Heart right ventricle (tissue), 16 donors: ENCODE measurements around the gene PHLDB2. TPM values are rescaled to one million over a fixed set of nuclear protein-coding genes. Genes with fewer than 3 reads are reported as not detected.

ENCODE experiments used
- ATAC-seq, 8 donors: fragments of 200-7000 bp; cut with Tn5 transposase; one replicate each; pipeline ENCODE4 v1.9.1; 2020; ENCODE audit warnings: mild to moderate bottlenecking in 8 of 8, moderate library complexity in 8 of 8, moderate number of reproducible peaks in 1 of 8
- DNase-seq, 2 donors: peaks; one replicate each; pipeline ENCODE4 v3.0.0-alpha.2; 2020
- H3K27ac ChIP-seq, 10 donors: fragments of 200-600 bp; sonication (generic) in 2 of 10; one replicate each; pipeline versions ENCODE4 v1.5.0 to v1.8.0; 2020 to 2022; ENCODE audit warnings: mild to moderate bottlenecking in 3 of 10
- H3K27me3 ChIP-seq, 7 donors: fragments of 200-600 bp; one replicate each; pipeline ENCODE4 v1.8.0; 2021 to 2022; ENCODE audit warnings: mild to moderate bottlenecking in 2 of 7
- H3K36me3 ChIP-seq, 9 donors: fragments of 200-600 bp; sonication (generic) in 1 of 9; one replicate each; pipeline versions ENCODE4 v1.5.0 to v1.8.0; 2020 to 2022; ENCODE audit warnings: mild to moderate bottlenecking in 2 of 9
- H3K4me1 ChIP-seq, 9 donors: fragments of 200-600 bp; sonication (generic) in 1 of 9; one replicate each; pipeline versions ENCODE4 v1.5.0 to v1.8.0; 2020 to 2022; ENCODE audit warnings: mild to moderate bottlenecking in 4 of 9
- H3K4me3 ChIP-seq, 10 donors: fragments of 200-600 bp; sonication (generic) in 2 of 10; one replicate each; pipeline versions ENCODE4 v1.5.0 to v1.8.0; 2020 to 2022; ENCODE audit warnings: mild to moderate bottlenecking in 7 of 10, moderate library complexity in 2 of 10
- H3K9me3 ChIP-seq, 11 donors: fragments of 200-600 bp in 10 of 11; sonication (generic) in 2 of 11; one replicate each; pipeline versions ENCODE4 v1.5.0 to v1.8.0; 2013 to 2022; ENCODE audit warnings: mild to moderate bottlenecking in 2 of 11, control low read depth in 1 of 11, moderate library complexity in 1 of 11
- CTCF ChIP-seq, 9 donors: fragments of 200-600 bp; sonication (generic) in 2 of 9; IDR thresholded peaks; one replicate each; pipeline versions ENCODE4 v1.5.0 to v1.8.0; 2021 to 2022; ENCODE audit warnings: antibody characterized with exemption in 9 of 9, mild to moderate bottlenecking in 5 of 9, moderate library complexity in 1 of 9
- WGBS, 2 donors: extraction: QIAGEN DNeasy Blood & Tissue Kit; methylation state at CpG; one replicate each; pipeline ENCODE4 v1.1.7; 2013; ENCODE audit warnings: inconsistent platforms in 1 of 2; 5-methylcytosine and 5-hydroxymethylcytosine counted together
- intact Hi-C, 10 donors: fragments of 100-400 bp; cut with DNase I; formaldehyde crosslinking; loops; one replicate each; pipeline versions ENCODE4 v1.11.1 to v1.14.2; 2022
- polyA plus RNA-seq, 2 donors: library from polyadenylated mRNA; stranded (reverse); fragments of 200-250 nt; gene quantifications; one replicate each; pipeline ENCODE4 v1.2.3, GENCODE V29; 2013
- total RNA-seq, 10 donors: library from RNA; stranded (reverse); fragmentation: NEBNext Ultra II Directional in 3 of 10; extraction: Animal tissue kit (Norgen Biotek cat#: 25700) in 3 of 10; gene quantifications; one replicate each; pipeline versions ENCODE4 v1.2.1 to v1.2.4, GENCODE V29; 2021 to 2023
- donor health status: Arrhythmogenic right ventricular cardiomyopathy.
- donor health status: ischemic (EF 13 %, LVEDD 7.1; RV severe dilation, severe dysfunction).
- donor health status: healthy with polysubstance abuse.
- donor health status: DM: no; HTN: yes; CAD: no.
- donor health status: DM: no; HTN: no; CAD: no.
- donor health status: ischemic (EF 25% LVEDD 6.9; RV normal size, moderate dysfunction).
- donor health status: ischemic (EF 25% LVEDD 5.7; RV mildly dilated, moderate dysfunction).
- donor health status: healthy.
- donor health status: DM: yes; HTN: yes; CAD: no.
- donor health status: Ischemic cardiomyopathy.
- donor health status: ischemic (EF 35%, LVEDD 5.7; RV mildly dilated, moderate dysfunction).
- donor health status: nonischemic (EF 11% LVEDD 7.7; RV severe dilation, severe dysfunction).
- donor health status: DM: yes; HTN: yes; CAD: no.
- donor health status: PGD.
- donor health status: ischemic (EF 29% LVEDD 5.4; RV normal size, mild dysfunction).
- donor health status: nonischemic (EF 23%, LVEDD 6.1; RV moderate dilation, normal function).

The PHLDB2 gene
- total and polyA plus RNA-seq, 12 donors, result 33.4 to 293 (median 174) TPM

- Histone ChIP-seq H3K27ac (no peak overlapping the region), H3K4me3 (no peak overlapping the region), H3K4me1 (peaks cover 4 to 42% (median 27%) of the 10 kb centered on the region in 9 donors), H3K27me3 (no peaks in the 10 kb centered on the region), H3K36me3 (peaks cover 0 to 20% (median 3%) of the 10 kb centered on the region in 9 donors), H3K9me3 (peaks cover 0 to 18% (median 0%) of the 10 kb centered on the region in 11 donors)
- no peak for DNase-seq
- WGBS, 2 donors, result 31 to 48% methylated on average over 1 of the region's 1 CpG
- TF ChIP-seq CTCF (IDR thresholded peaks at IDR 0.05), result peak in 5 of 9 donors; percentile 7 to 41 (median 23)
- ATAC-seq, result no peak
- intact Hi-C loops, result no loop called here
Observed at GRCh38 chr3:111895071-111895470, 36.0 kb downstream of the PHLDB2 start.

- intact Hi-C loops, result loop anchor here in 1 of 10 donors (5.0 kb wide), 1 partner anchor 33 kb away; no protein-coding TSS in a partner anchor
- 63 to 68% methylated on average over 2 of the region's 2 CpGs for WGBS, 2 donors
- peaks cover 3 to 41% (median 28%) of the 10 kb centered on the region in 9 donors for H3K4me1 ChIP-seq
- no peak for DNase-seq
- H3K4me3 ChIP-seq, result no peak overlapping the region
- H3K27ac ChIP-seq, result peak overlapping the region in 2 of 10 donors; percentile 12
- ATAC-seq, result no peak
- H3K27me3 ChIP-seq, result no peaks in the 10 kb centered on the region
- H3K36me3 ChIP-seq, result peaks cover 0 to 39% (median 3%) of the 10 kb centered on the region in 9 donors
- peaks cover 0 to 18% (median 0%) of the 10 kb centered on the region in 11 donors for H3K9me3 ChIP-seq
- TF ChIP-seq CTCF (IDR thresholded peaks at IDR 0.05), result no peak
Observed at GRCh38 chr3:111899966-111900365, 40.9 kb downstream of the PHLDB2 start.

GRCh38 chr3:111901637-111902036, 42.6 kb downstream of the PHLDB2 start:
- H3K36me3 ChIP-seq, result peaks cover 0 to 55% (median 3%) of the 10 kb centered on the region in 9 donors
- WGBS, 2 donors, result 50 to 57% methylated on average over 2 of the region's 2 CpGs
- ATAC-seq (no peak), DNase-seq (no peak)
- TF ChIP-seq CTCF (IDR thresholded peaks at IDR 0.05), result no peak
- no peaks in the 10 kb centered on the region for H3K27me3 ChIP-seq
- peaks cover 3 to 54% (median 37%) of the 10 kb centered on the region in 9 donors for H3K4me1 ChIP-seq
- intact Hi-C loops, result loop anchor here in 1 of 10 donors (5.0 kb wide), 1 partner anchor 34 kb away; no protein-coding TSS in a partner anchor
- H3K27ac ChIP-seq, result peak overlapping the region in 3 of 10 donors; percentile 15 to 60 (median 52)
- H3K4me3 ChIP-seq, result no peak overlapping the region
- H3K9me3 ChIP-seq, result peaks cover 0 to 18% (median 0%) of the 10 kb centered on the region in 11 donors

- peaks cover 0 to 18% (median 0%) of the 10 kb centered on the region in 11 donors for H3K9me3 ChIP-seq
- WGBS, 2 donors, result 84 to 91% methylated on average over 4 of the region's 4 CpGs
- ATAC-seq (no peak), DNase-seq (no peak)
- no peaks in the 10 kb centered on the region for H3K27me3 ChIP-seq
- H3K4me1 ChIP-seq, result peaks cover 3 to 55% (median 41%) of the 10 kb centered on the region in 9 donors
- H3K27ac ChIP-seq, result peak overlapping the region in 3 of 10 donors; percentile 11 to 60 (median 52)
- no peak overlapping the region for H3K4me3 ChIP-seq
- no peak for TF ChIP-seq CTCF (IDR thresholded peaks at IDR 0.05)
- intact Hi-C loops, result loop anchor here in 1 of 10 donors (5.0 kb wide), 1 partner anchor 35 kb away; no protein-coding TSS in a partner anchor
- H3K36me3 ChIP-seq, result peaks cover 0 to 55% (median 3%) of the 10 kb centered on the region in 9 donors
Observed at GRCh38 chr3:111902534-111902933, 43.5 kb downstream of the PHLDB2 start.
